ENCODE measurements around the gene SIGLEC5. TPM values are rescaled to one million over a fixed set of nuclear protein-coding genes. Genes with fewer than 3 reads are reported as not detected.

SIGLEC5 gene, protein sequence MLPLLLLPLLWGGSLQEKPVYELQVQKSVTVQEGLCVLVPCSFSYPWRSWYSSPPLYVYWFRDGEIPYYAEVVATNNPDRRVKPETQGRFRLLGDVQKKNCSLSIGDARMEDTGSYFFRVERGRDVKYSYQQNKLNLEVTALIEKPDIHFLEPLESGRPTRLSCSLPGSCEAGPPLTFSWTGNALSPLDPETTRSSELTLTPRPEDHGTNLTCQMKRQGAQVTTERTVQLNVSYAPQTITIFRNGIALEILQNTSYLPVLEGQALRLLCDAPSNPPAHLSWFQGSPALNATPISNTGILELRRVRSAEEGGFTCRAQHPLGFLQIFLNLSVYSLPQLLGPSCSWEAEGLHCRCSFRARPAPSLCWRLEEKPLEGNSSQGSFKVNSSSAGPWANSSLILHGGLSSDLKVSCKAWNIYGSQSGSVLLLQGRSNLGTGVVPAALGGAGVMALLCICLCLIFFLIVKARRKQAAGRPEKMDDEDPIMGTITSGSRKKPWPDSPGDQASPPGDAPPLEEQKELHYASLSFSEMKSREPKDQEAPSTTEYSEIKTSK
- not detected in 2 replicates for total RNA-seq

DNA sequence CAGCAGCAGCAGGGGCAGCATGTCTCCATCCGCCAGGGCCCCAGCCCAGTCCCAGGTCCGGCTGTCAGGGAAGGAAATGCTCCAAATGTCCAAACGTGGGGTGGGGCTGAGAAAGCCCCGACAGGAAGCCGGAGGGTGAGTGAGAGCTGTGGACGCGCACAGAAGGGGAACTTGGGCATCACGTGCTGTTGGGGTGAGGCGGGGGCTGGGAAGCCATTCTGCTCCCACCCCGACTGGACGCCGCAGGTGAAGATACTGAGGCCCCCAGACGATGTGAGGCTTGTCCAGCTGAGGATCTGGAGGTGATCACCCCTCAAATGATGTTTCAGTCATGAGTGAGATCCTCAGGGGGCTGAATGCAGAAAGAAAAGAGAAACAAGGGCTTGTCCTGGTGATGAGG is at the start of gene SIGLEC5:
TSS of gene SIGLEC5 (minus strand) at position 87 of the 400 bp plus-strand sequence. CDS start at position 21, 66 bp downstream.

DNA sequence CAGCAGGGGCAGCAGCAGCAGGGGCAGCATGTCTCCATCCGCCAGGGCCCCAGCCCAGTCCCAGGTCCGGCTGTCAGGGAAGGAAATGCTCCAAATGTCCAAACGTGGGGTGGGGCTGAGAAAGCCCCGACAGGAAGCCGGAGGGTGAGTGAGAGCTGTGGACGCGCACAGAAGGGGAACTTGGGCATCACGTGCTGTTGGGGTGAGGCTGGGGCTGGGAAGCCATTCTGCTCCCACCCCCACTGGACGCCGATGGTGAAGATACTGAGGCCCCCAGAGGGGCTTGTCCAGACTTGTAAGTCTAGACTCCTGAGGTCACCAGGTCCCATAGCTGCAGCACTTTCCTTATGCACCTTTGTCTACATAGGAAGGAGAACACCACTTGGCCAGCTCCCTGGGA is 16.5 kb upstream of the SIGLEC5 start, which contains the start of gene SIGLEC14:
TSS of gene SIGLEC14 (minus strand) at position 96 of the 400 bp plus-strand sequence. CDS start at position 30, 66 bp downstream.

DNA sequence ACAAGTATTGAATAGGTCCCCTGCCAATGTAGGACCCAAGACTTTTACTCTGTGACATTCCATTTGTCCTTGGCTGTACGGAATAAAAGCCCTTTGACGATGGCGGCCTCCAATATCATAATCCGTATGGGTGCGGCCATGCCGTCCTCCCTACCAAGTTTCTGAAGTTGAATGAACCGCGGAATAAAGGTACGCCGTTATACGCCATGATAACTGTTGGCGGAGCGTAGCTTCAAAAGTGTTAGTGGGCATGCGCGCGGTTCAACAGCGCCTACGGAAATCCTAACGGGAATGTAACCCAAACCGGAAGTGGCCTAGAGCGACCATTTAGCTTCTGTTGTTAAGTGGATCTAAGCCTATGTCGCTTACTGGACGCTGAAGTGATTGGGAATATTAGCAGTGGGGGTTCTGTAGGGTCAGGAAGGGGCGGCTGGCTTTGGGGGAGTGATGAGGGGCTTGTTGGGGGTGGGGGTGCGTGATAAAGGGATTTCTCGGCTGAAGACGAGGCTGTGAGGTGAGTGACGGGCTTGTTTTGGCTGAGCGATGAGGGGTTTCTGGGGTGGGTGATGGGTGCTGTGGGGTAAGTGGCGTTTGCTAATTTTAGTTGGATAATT is 59.1 kb downstream of the SIGLEC5 start, which contains the start of gene ZNF175:
TSS of gene ZNF175 (plus strand) at position 322 of the 614 bp plus-strand sequence. CDS start 2,047 bp downstream, outside the sequence.

Other genes starting within 250 kb of the SIGLEC5 start
- not detected in 2 replicates for gene LIM2, start 242.4 kb downstream of the SIGLEC5 start, total RNA-seq
- gene C19orf84, start 239.8 kb downstream of the SIGLEC5 start, total RNA-seq, result not detected in 2 replicates
- not detected in 2 replicates for gene SIGLEC10, start 212.8 kb downstream of the SIGLEC5 start, total RNA-seq
- not detected in 2 replicates for gene SIGLEC8, start 171.9 kb downstream of the SIGLEC5 start, total RNA-seq
- not detected in 2 replicates for gene CEACAM18, start 151.9 kb downstream of the SIGLEC5 start, total RNA-seq
- not detected in 2 replicates for gene SIGLEC12, start 128.6 kb downstream of the SIGLEC5 start, total RNA-seq
- not detected in 2 replicates for gene SIGLEC6, start 98.7 kb downstream of the SIGLEC5 start, total RNA-seq
- gene ZNF175, start 59.1 kb downstream of the SIGLEC5 start, total RNA-seq, result 31.0 and 56.9 TPM in 2 replicates
- not detected in 2 replicates for gene SIGLEC14, start 16.4 kb upstream of the SIGLEC5 start, total RNA-seq
- 4.8 and 5.2 TPM in 2 replicates for gene SPACA6, start 62.9 kb upstream of the SIGLEC5 start, total RNA-seq
- gene HAS1, start 93.6 kb upstream of the SIGLEC5 start, total RNA-seq, result 28.2 and 243 TPM in 2 replicates
- 0.56 and 0.96 TPM in 2 replicates for gene FPR1, start 121.5 kb upstream of the SIGLEC5 start, total RNA-seq
- under 0.01 and 0.19 TPM in 2 replicates for gene FPR2, start 130.8 kb upstream of the SIGLEC5 start, total RNA-seq
- under 0.01 TPM in 1 of 2 replicates, not detected in the other for gene FPR3, start 164.8 kb upstream of the SIGLEC5 start, total RNA-seq